ENCODE measurements around the gene METTL17.

METTL17 gene

GRCh38 chr14:21025371-21026273 lies 35.8 kb downstream of the METTL17 start:
- H3K4me3 Mint-ChIP-seq, result peak overlapping the region; percentile 79
- H3K4me1 Mint-ChIP-seq (ENCODE audit: low read depth), result peaks cover 7% of the 10 kb centered on the region
- no peaks in the 10 kb centered on the region for H3K36me3 Mint-ChIP-seq (ENCODE audit: low read depth)
- H3K9me3 Mint-ChIP-seq, result no peaks in the 10 kb centered on the region
- H3K27ac Mint-ChIP-seq, result no peak overlapping the region
- peaks cover 44% of the 10 kb centered on the region for H3K27me3 Mint-ChIP-seq (ENCODE audit: low read depth)

- peak overlapping the region; percentile 42 for H3K4me3 Mint-ChIP-seq
- H3K36me3 Mint-ChIP-seq (ENCODE audit: low read depth), result no peaks in the 10 kb centered on the region
- H3K9me3 Mint-ChIP-seq, result no peaks in the 10 kb centered on the region
- peaks cover 7% of the 10 kb centered on the region for H3K4me1 Mint-ChIP-seq (ENCODE audit: low read depth)
- H3K27ac Mint-ChIP-seq, result no peak overlapping the region
- peaks cover 43% of the 10 kb centered on the region for H3K27me3 Mint-ChIP-seq (ENCODE audit: low read depth)
These were observed 36.7 kb downstream of the METTL17 start for GRCh38 chr14:21026274-21026987.

GRCh38 chr14:21026988-21027315 lies 37.2 kb downstream of the METTL17 start:
- no peaks in the 10 kb centered on the region for H3K36me3 Mint-ChIP-seq (ENCODE audit: low read depth)
- peaks cover 7% of the 10 kb centered on the region for H3K4me1 Mint-ChIP-seq (ENCODE audit: low read depth)
- peaks cover 43% of the 10 kb centered on the region for H3K27me3 Mint-ChIP-seq (ENCODE audit: low read depth)
- H3K4me3 Mint-ChIP-seq, result no peak overlapping the region
- H3K27ac Mint-ChIP-seq, result no peak overlapping the region
- H3K9me3 Mint-ChIP-seq, result no peaks in the 10 kb centered on the region

GRCh38 chr14:21029917-21030316 lies 40.1 kb downstream of the METTL17 start, which contains the start of gene TPPP2:
TSS of gene TPPP2 (plus strand) at chr14:21030217. CDS start at chr14:21030582, 365 bp downstream.
- Mint-ChIP-seq H3K36me3 (ENCODE audit: low read depth) (no peaks in the 10 kb centered on the region), H3K4me3 (no peak within 1 kb of the TSS), H3K27ac (no peak within 1 kb of the TSS), H3K27me3 (ENCODE audit: low read depth) (peaks cover 27% of the 10 kb centered on the region), H3K9me3 (no peaks in the 10 kb centered on the region), H3K4me1 (ENCODE audit: low read depth) (no peaks in the 10 kb centered on the region)

GRCh38 chr14:21030531-21030930 lies 40.8 kb downstream of the METTL17 start:
- no peak overlapping the region for H3K4me3 Mint-ChIP-seq
- no peaks in the 10 kb centered on the region for H3K4me1 Mint-ChIP-seq (ENCODE audit: low read depth)
- no peaks in the 10 kb centered on the region for H3K36me3 Mint-ChIP-seq (ENCODE audit: low read depth)
- H3K27ac Mint-ChIP-seq, result no peak overlapping the region
- peaks cover 27% of the 10 kb centered on the region for H3K27me3 Mint-ChIP-seq (ENCODE audit: low read depth)
- H3K9me3 Mint-ChIP-seq, result no peaks in the 10 kb centered on the region

- peaks cover 16% of the 10 kb centered on the region for H3K27me3 Mint-ChIP-seq (ENCODE audit: low read depth)
- no peaks in the 10 kb centered on the region for H3K9me3 Mint-ChIP-seq
- H3K27ac Mint-ChIP-seq, result no peak overlapping the region
- H3K4me1 Mint-ChIP-seq (ENCODE audit: low read depth), result no peaks in the 10 kb centered on the region
- no peak overlapping the region for H3K4me3 Mint-ChIP-seq
- no peaks in the 10 kb centered on the region for H3K36me3 Mint-ChIP-seq (ENCODE audit: low read depth)
These were observed 42.7 kb downstream of the METTL17 start for GRCh38 chr14:21032326-21033132.

GRCh38 chr14:21033133-21033698 lies 43.4 kb downstream of the METTL17 start:
- Mint-ChIP-seq H3K27me3 (ENCODE audit: low read depth) (peaks cover 15% of the 10 kb centered on the region), H3K36me3 (ENCODE audit: low read depth) (no peaks in the 10 kb centered on the region), H3K27ac (no peak overlapping the region), H3K4me3 (no peak overlapping the region), H3K9me3 (no peaks in the 10 kb centered on the region), H3K4me1 (ENCODE audit: low read depth) (no peaks in the 10 kb centered on the region)

- H3K4me1 Mint-ChIP-seq (ENCODE audit: low read depth), result no peaks in the 10 kb centered on the region
These were observed 44.9 kb downstream of the METTL17 start, which contains the start of gene RNASE13 for GRCh38 chr14:21034707-21035106. TSS of gene RNASE13 (minus strand) at chr14:21034807. CDS start at chr14:21034288, 519 bp downstream.

GRCh38 chr14:21036751-21037150 lies 47.0 kb downstream of the METTL17 start:
- no peak overlapping the region for H3K27ac Mint-ChIP-seq
- no peaks in the 10 kb centered on the region for H3K4me1 Mint-ChIP-seq (ENCODE audit: low read depth)
- no peaks in the 10 kb centered on the region for H3K9me3 Mint-ChIP-seq
- H3K36me3 Mint-ChIP-seq (ENCODE audit: low read depth), result no peaks in the 10 kb centered on the region
- H3K4me3 Mint-ChIP-seq, result no peak overlapping the region
- peaks cover 11% of the 10 kb centered on the region for H3K27me3 Mint-ChIP-seq (ENCODE audit: low read depth)

More at GRCh38 chr14:21034707-21035106, 44.9 kb downstream of the METTL17 start, which contains the start of gene RNASE13:
- Mint-ChIP-seq H3K27ac (no peak within 1 kb of the TSS), H3K36me3 (ENCODE audit: low read depth) (no peaks in the 10 kb centered on the region), H3K27me3 (ENCODE audit: low read depth) (peaks cover 15% of the 10 kb centered on the region), H3K4me3 (no peak within 1 kb of the TSS), H3K9me3 (no peaks in the 10 kb centered on the region)

GRCh38 chr14:21037156-21037555 lies 47.4 kb downstream of the METTL17 start:
- H3K4me3 Mint-ChIP-seq, result no peak overlapping the region
- no peaks in the 10 kb centered on the region for H3K36me3 Mint-ChIP-seq (ENCODE audit: low read depth)
- no peaks in the 10 kb centered on the region for H3K9me3 Mint-ChIP-seq
- H3K27ac Mint-ChIP-seq, result no peak overlapping the region
- H3K4me1 Mint-ChIP-seq (ENCODE audit: low read depth), result no peaks in the 10 kb centered on the region
- peaks cover 10% of the 10 kb centered on the region for H3K27me3 Mint-ChIP-seq (ENCODE audit: low read depth)

- no peaks in the 10 kb centered on the region for H3K9me3 Mint-ChIP-seq
- H3K4me1 Mint-ChIP-seq (ENCODE audit: low read depth), result no peaks in the 10 kb centered on the region
- H3K36me3 Mint-ChIP-seq (ENCODE audit: low read depth), result no peaks in the 10 kb centered on the region
- peaks cover 8% of the 10 kb centered on the region for H3K27me3 Mint-ChIP-seq (ENCODE audit: low read depth)
- no peak overlapping the region for H3K4me3 Mint-ChIP-seq
- no peak overlapping the region for H3K27ac Mint-ChIP-seq
These were observed 49.0 kb downstream of the METTL17 start for GRCh38 chr14:21038441-21039422.

GRCh38 chr14:21039585-21040369 lies 50.0 kb downstream of the METTL17 start:
- Mint-ChIP-seq H3K27me3 (ENCODE audit: low read depth) (peaks cover 13% of the 10 kb centered on the region), H3K36me3 (ENCODE audit: low read depth) (no peaks in the 10 kb centered on the region), H3K27ac (no peak overlapping the region), H3K4me3 (no peak overlapping the region), H3K9me3 (no peaks in the 10 kb centered on the region), H3K4me1 (ENCODE audit: low read depth) (no peaks in the 10 kb centered on the region)
